ENCODE data around the gene SNX14.
"Not testable (repeated sequence)": the region's sequence is repeated elsewhere in the genome, so short reads cannot be mapped to it uniquely, and the experiment has no call there.

The SNX14 gene

DNA sequence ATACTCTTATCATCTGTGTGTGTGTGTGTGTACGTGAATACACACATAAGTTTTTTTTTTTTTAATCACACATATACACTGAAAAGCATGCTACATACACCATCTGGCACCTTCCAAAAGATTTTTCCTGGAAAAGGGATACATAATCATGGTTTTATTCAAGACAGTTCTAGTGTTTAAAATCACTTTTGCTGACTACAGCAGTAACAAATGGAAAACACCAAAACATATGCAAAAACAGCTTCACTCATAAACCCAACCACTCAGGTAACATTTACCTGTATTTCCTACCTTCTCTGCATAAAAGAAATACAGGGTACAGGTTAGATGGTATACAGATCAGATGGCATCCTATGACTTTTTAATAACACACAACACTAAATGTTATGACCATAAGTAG, 2.5 kb downstream of the SNX14 start:
- WGBS (ENCODE audit: insufficient coverage): no CpG with 5 or more reads among the region's 1 CpG
- Histone ChIP-seq H3K36me3 (ENCODE audit: control insufficient read depth in 4 of 4, insufficient read depth in 4 of 4, low read length in 3 of 4) (peaks cover 2 to 13% (median 7%) of the 10 kb centered on the region in 4 experiments), H3K9me3 (ENCODE audit: control extremely low read depth in 1 of 5, control insufficient read depth in 4 of 5, insufficient read depth in 2 of 5, low read depth in 1 of 5, low read length in 4 of 5) (peaks cover 0 to 3% (median 0%) of the 10 kb centered on the region in 5 experiments), H3K4me1 (ENCODE audit: control extremely low read depth in 1 of 4, control insufficient read depth in 4 of 4, insufficient read depth in 4 of 4, low read length in 3 of 4) (peaks cover 5 to 24% (median 13%) of the 10 kb centered on the region in 4 experiments), H3K4me3 (ENCODE audit: control insufficient read depth in 1 of 7, extremely low read depth in 1 of 7, insufficient read depth in 4 of 7, low read depth in 2 of 7, low read length in 6 of 7) (no peak overlapping the region), H3K27ac (ENCODE audit: insufficient read depth in 1 of 2, low read depth in 1 of 2, low read length in 2 of 2, poor library complexity in 1 of 2, severe bottlenecking in 2 of 2) (no peak overlapping the region), H3K27me3 (replicated peaks in 2 of 5; ENCODE audit: control insufficient read depth in 4 of 5, insufficient read depth in 5 of 5, low read length in 4 of 5) (no peaks in the 10 kb centered on the region)
- ChIA-PET CTCF (interaction anchor here (0.9 to 1.2 kb wide), 3 partner anchors 15 to 52 kb away, joined by 3 read pairs; partner anchors contain the start of gene SYNCRIP), POLR2A (no interaction called here)
- no peak for DNase-seq

DNA sequence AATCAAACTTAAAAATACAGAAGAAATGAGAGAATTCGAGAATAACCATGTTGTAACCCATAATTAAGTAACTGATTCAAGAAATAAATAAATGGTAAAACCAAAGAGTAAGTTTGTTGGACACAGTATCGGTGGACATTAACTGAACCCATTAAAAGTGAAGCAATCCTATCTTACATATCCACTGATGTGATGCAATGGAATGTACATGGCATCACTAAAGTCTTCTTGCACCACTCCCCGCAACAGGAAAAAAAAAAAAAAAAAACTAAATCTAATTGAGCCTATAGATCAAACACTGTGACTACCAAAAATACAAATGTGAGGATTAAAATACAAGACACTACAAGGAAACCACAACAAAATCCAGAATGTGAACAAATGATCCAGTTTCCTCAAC, 7.9 kb downstream of the SNX14 start:
- Histone ChIP-seq H3K27ac (ENCODE audit: insufficient read depth in 1 of 2, low read depth in 1 of 2, low read length in 2 of 2, poor library complexity in 1 of 2, severe bottlenecking in 2 of 2) (no peak overlapping the region), H3K36me3 (ENCODE audit: control insufficient read depth in 4 of 4, insufficient read depth in 4 of 4, low read length in 3 of 4) (peaks cover 0 to 13% (median 6%) of the 10 kb centered on the region in 4 experiments), H3K4me3 (ENCODE audit: control insufficient read depth in 1 of 7, extremely low read depth in 1 of 7, insufficient read depth in 4 of 7, low read depth in 2 of 7, low read length in 6 of 7) (no peak overlapping the region), H3K27me3 (replicated peaks in 2 of 5; ENCODE audit: control insufficient read depth in 4 of 5, insufficient read depth in 5 of 5, low read length in 4 of 5) (no peaks in the 10 kb centered on the region), H3K9me3 (ENCODE audit: control extremely low read depth in 1 of 5, control insufficient read depth in 4 of 5, insufficient read depth in 2 of 5, low read depth in 1 of 5, low read length in 4 of 5) (peaks cover 7 to 15% (median 9%) of the 10 kb centered on the region in 5 experiments), H3K4me1 (ENCODE audit: control extremely low read depth in 1 of 4, control insufficient read depth in 4 of 4, insufficient read depth in 4 of 4, low read length in 3 of 4) (peaks cover 0 to 3% (median 0%) of the 10 kb centered on the region in 4 experiments)
- no CpG with 5 or more reads among the region's 3 CpGs for WGBS (ENCODE audit: insufficient coverage)
- CTCF ChIA-PET: no interaction called here
- no peak for DNase-seq
- POLR2A ChIA-PET: interaction anchor here (0.5 kb wide), 1 partner anchor 96 kb away, joined by 3 read pairs; no protein-coding TSS in a partner anchor

GRCh38 chr6:85582832-85583231, 10.8 kb downstream of the SNX14 start:
- CTCF ChIA-PET; H3K4me3 ChIP-seq (ENCODE audit: control insufficient read depth in 1 of 7, extremely low read depth in 1 of 7, insufficient read depth in 4 of 7, low read depth in 2 of 7, low read length in 6 of 7); H3K27me3 ChIP-seq (replicated peaks in 2 of 5; ENCODE audit: control insufficient read depth in 4 of 5, insufficient read depth in 5 of 5, low read length in 4 of 5); H3K4me1 ChIP-seq (ENCODE audit: control extremely low read depth in 1 of 4, control insufficient read depth in 4 of 4, insufficient read depth in 4 of 4, low read length in 3 of 4); DNase-seq; H3K27ac ChIP-seq (ENCODE audit: insufficient read depth in 1 of 2, low read depth in 1 of 2, low read length in 2 of 2, poor library complexity in 1 of 2, severe bottlenecking in 2 of 2): not testable (repeated sequence)
- peaks cover 0 to 18% (median 5%) of the 10 kb centered on the region in 4 experiments for H3K36me3 ChIP-seq (ENCODE audit: control insufficient read depth in 4 of 4, insufficient read depth in 4 of 4, low read length in 3 of 4)
- H3K9me3 ChIP-seq (ENCODE audit: control extremely low read depth in 1 of 5, control insufficient read depth in 4 of 5, insufficient read depth in 2 of 5, low read depth in 1 of 5, low read length in 4 of 5): peaks cover 5 to 12% (median 9%) of the 10 kb centered on the region in 5 experiments
- POLR2A ChIA-PET: interaction anchor here (0.7 kb wide), 1 partner anchor 151 kb away, joined by 3 read pairs; no protein-coding TSS in a partner anchor
- 72% methylated on average over 4 of the region's 4 CpGs for WGBS (ENCODE audit: insufficient coverage)

GRCh38 chr6:85581572-85581971, 12.1 kb downstream of the SNX14 start:
- ChIA-PET POLR2A (no interaction called here), CTCF (no interaction called here)
- Histone ChIP-seq H3K27ac (ENCODE audit: insufficient read depth in 1 of 2, low read depth in 1 of 2, low read length in 2 of 2, poor library complexity in 1 of 2, severe bottlenecking in 2 of 2) (no peak overlapping the region), H3K36me3 (ENCODE audit: control insufficient read depth in 4 of 4, insufficient read depth in 4 of 4, low read length in 3 of 4) (peaks cover 0 to 18% (median 4%) of the 10 kb centered on the region in 4 experiments), H3K27me3 (replicated peaks in 2 of 5; ENCODE audit: control insufficient read depth in 4 of 5, insufficient read depth in 5 of 5, low read length in 4 of 5) (no peaks in the 10 kb centered on the region), H3K9me3 (ENCODE audit: control extremely low read depth in 1 of 5, control insufficient read depth in 4 of 5, insufficient read depth in 2 of 5, low read depth in 1 of 5, low read length in 4 of 5) (peaks cover 5 to 12% (median 9%) of the 10 kb centered on the region in 5 experiments), H3K4me3 (ENCODE audit: control insufficient read depth in 1 of 7, extremely low read depth in 1 of 7, insufficient read depth in 4 of 7, low read depth in 2 of 7, low read length in 6 of 7) (no peak overlapping the region), H3K4me1 (ENCODE audit: control extremely low read depth in 1 of 4, control insufficient read depth in 4 of 4, insufficient read depth in 4 of 4, low read length in 3 of 4) (peaks cover 0 to 3% (median 1%) of the 10 kb centered on the region in 4 experiments)
- DNase-seq: no peak

GRCh38 chr6:85580878-85581267, 12.8 kb downstream of the SNX14 start:
- H3K27ac ChIP-seq (ENCODE audit: insufficient read depth in 1 of 2, low read depth in 1 of 2, low read length in 2 of 2, poor library complexity in 1 of 2, severe bottlenecking in 2 of 2): no peak overlapping the region
- ChIA-PET CTCF (no interaction called here), POLR2A (no interaction called here)
- no CpG with 5 or more reads among the region's 1 CpG for WGBS (ENCODE audit: insufficient coverage)
- peaks cover 0 to 8% (median 2%) of the 10 kb centered on the region in 4 experiments for H3K4me1 ChIP-seq (ENCODE audit: control extremely low read depth in 1 of 4, control insufficient read depth in 4 of 4, insufficient read depth in 4 of 4, low read length in 3 of 4)
- no peak overlapping the region for H3K4me3 ChIP-seq (ENCODE audit: control insufficient read depth in 1 of 7, extremely low read depth in 1 of 7, insufficient read depth in 4 of 7, low read depth in 2 of 7, low read length in 6 of 7)
- H3K9me3 ChIP-seq (ENCODE audit: control extremely low read depth in 1 of 5, control insufficient read depth in 4 of 5, insufficient read depth in 2 of 5, low read depth in 1 of 5, low read length in 4 of 5): peaks cover 5 to 12% (median 9%) of the 10 kb centered on the region in 5 experiments
- DNase-seq: no peak
- peaks cover 0 to 18% (median 4%) of the 10 kb centered on the region in 4 experiments for H3K36me3 ChIP-seq (ENCODE audit: control insufficient read depth in 4 of 4, insufficient read depth in 4 of 4, low read length in 3 of 4)
- no peaks in the 10 kb centered on the region for H3K27me3 ChIP-seq (replicated peaks in 2 of 5; ENCODE audit: control insufficient read depth in 4 of 5, insufficient read depth in 5 of 5, low read length in 4 of 5)

- H3K4me1 ChIP-seq (ENCODE audit: control extremely low read depth in 1 of 4, control insufficient read depth in 4 of 4, insufficient read depth in 4 of 4, low read length in 3 of 4): peaks cover 0 to 8% (median 2%) of the 10 kb centered on the region in 4 experiments
- no peak overlapping the region for H3K27ac ChIP-seq (ENCODE audit: insufficient read depth in 1 of 2, low read depth in 1 of 2, low read length in 2 of 2, poor library complexity in 1 of 2, severe bottlenecking in 2 of 2)
- no peaks in the 10 kb centered on the region for H3K27me3 ChIP-seq (replicated peaks in 2 of 5; ENCODE audit: control insufficient read depth in 4 of 5, insufficient read depth in 5 of 5, low read length in 4 of 5)
- peaks cover 0 to 18% (median 4%) of the 10 kb centered on the region in 4 experiments for H3K36me3 ChIP-seq (ENCODE audit: control insufficient read depth in 4 of 4, insufficient read depth in 4 of 4, low read length in 3 of 4)
- no peak overlapping the region for H3K4me3 ChIP-seq (ENCODE audit: control insufficient read depth in 1 of 7, extremely low read depth in 1 of 7, insufficient read depth in 4 of 7, low read depth in 2 of 7, low read length in 6 of 7)
- peaks cover 5 to 9% (median 9%) of the 10 kb centered on the region in 5 experiments for H3K9me3 ChIP-seq (ENCODE audit: control extremely low read depth in 1 of 5, control insufficient read depth in 4 of 5, insufficient read depth in 2 of 5, low read depth in 1 of 5, low read length in 4 of 5)
- 100% methylated on average over 4 of the region's 5 CpGs for WGBS (ENCODE audit: insufficient coverage)
- no peak for DNase-seq
- ChIA-PET POLR2A (no interaction called here), CTCF (no interaction called here)
Observed at GRCh38 chr6:85580118-85580877, 13.4 kb downstream of the SNX14 start.

- H3K9me3 ChIP-seq (ENCODE audit: control extremely low read depth in 1 of 5, control insufficient read depth in 4 of 5, insufficient read depth in 2 of 5, low read depth in 1 of 5, low read length in 4 of 5): peaks cover 4 to 9% (median 8%) of the 10 kb centered on the region in 5 experiments
- H3K4me1 ChIP-seq (ENCODE audit: control extremely low read depth in 1 of 4, control insufficient read depth in 4 of 4, insufficient read depth in 4 of 4, low read length in 3 of 4): peaks cover 0 to 8% (median 2%) of the 10 kb centered on the region in 4 experiments
- no peak for DNase-seq
- H3K27me3 ChIP-seq (replicated peaks in 2 of 5; ENCODE audit: control insufficient read depth in 4 of 5, insufficient read depth in 5 of 5, low read length in 4 of 5): no peaks in the 10 kb centered on the region
- H3K4me3 ChIP-seq (ENCODE audit: control insufficient read depth in 1 of 7, extremely low read depth in 1 of 7, insufficient read depth in 4 of 7, low read depth in 2 of 7, low read length in 6 of 7): no peak overlapping the region
- ChIA-PET CTCF (interaction anchor here (1.9 kb wide), 1 partner anchor 10 kb away, joined by 5 read pairs; no protein-coding TSS in a partner anchor), POLR2A (no interaction called here)
- 86% methylated on average over 1 of the region's 4 CpGs for WGBS (ENCODE audit: insufficient coverage)
- H3K27ac ChIP-seq (ENCODE audit: insufficient read depth in 1 of 2, low read depth in 1 of 2, low read length in 2 of 2, poor library complexity in 1 of 2, severe bottlenecking in 2 of 2): no peak overlapping the region
- peaks cover 0 to 18% (median 4%) of the 10 kb centered on the region in 4 experiments for H3K36me3 ChIP-seq (ENCODE audit: control insufficient read depth in 4 of 4, insufficient read depth in 4 of 4, low read length in 3 of 4)
Observed at GRCh38 chr6:85579581-85579980, 14.1 kb downstream of the SNX14 start.

Data from common myeloid progenitor, CD34-positive (primary cell).